ENCODE results near the gene GUCD1. TPM values are rescaled to one million over a fixed set of nuclear protein-coding genes. Genes with fewer than 3 reads are reported as not detected.

The GUCD1 gene
- total RNA-seq, 1 experiment from 2014 or later = 144 TPM

GRCh38 chr22:24518771-24519485 lies 36.0 kb downstream of the GUCD1 start:
- Histone ChIP-seq H3K9me3 (ENCODE audit: low read length) (no peaks in the 10 kb centered on the region), H3K27me3 (ENCODE audit: low read length) (no peaks in the 10 kb centered on the region), H3K4me2 (ENCODE audit: low read depth, low read length, poor library complexity, severe bottlenecking) (peak overlapping the region; percentile 31), H3K4me3 (ENCODE audit: low read length) (no peak overlapping the region), H3K27ac (ENCODE audit: low read length) (no peak overlapping the region), H4K20me1 (ENCODE audit: insufficient read depth, low read depth, low read length) (no peaks in the 10 kb centered on the region), H3K36me3 (ENCODE audit: insufficient read depth, low read length) (no peaks in the 10 kb centered on the region), H3K9me2 (replicated peaks; ENCODE audit: insufficient read depth, low read length) (no peaks in the 10 kb centered on the region), H3K4me1 (ENCODE audit: low read length) (peaks cover 65% of the 10 kb centered on the region), H3K79me2 (ENCODE audit: low read length) (no peaks in the 10 kb centered on the region), H2AFZ (ENCODE audit: low read length) (no peak overlapping the region), H3K9ac (ENCODE audit: low read length) (peak overlapping the region; percentile 21; the same call in 1 of the 2 replicates)
- no peak for DNase-seq

- DNase-seq = no peak
- Histone ChIP-seq H3K4me1 (ENCODE audit: low read length) (peaks cover 63% of the 10 kb centered on the region), H3K9ac (ENCODE audit: low read length) (no peak overlapping the region), H3K4me2 (ENCODE audit: low read depth, low read length, poor library complexity, severe bottlenecking) (no peak overlapping the region), H4K20me1 (ENCODE audit: insufficient read depth, low read depth, low read length) (no peaks in the 10 kb centered on the region), H3K27ac (ENCODE audit: low read length) (no peak overlapping the region), H2AFZ (ENCODE audit: low read length) (no peak overlapping the region), H3K36me3 (ENCODE audit: insufficient read depth, low read length) (no peaks in the 10 kb centered on the region), H3K9me2 (replicated peaks; ENCODE audit: insufficient read depth, low read length) (no peaks in the 10 kb centered on the region), H3K27me3 (ENCODE audit: low read length) (no peaks in the 10 kb centered on the region), H3K4me3 (ENCODE audit: low read length) (no peak overlapping the region), H3K9me3 (ENCODE audit: low read length) (no peaks in the 10 kb centered on the region), H3K79me2 (ENCODE audit: low read length) (no peaks in the 10 kb centered on the region)
Measured at GRCh38 chr22:24518228-24518627, 36.7 kb downstream of the GUCD1 start.

- Histone ChIP-seq H3K9me3 (ENCODE audit: low read length) (no peaks in the 10 kb centered on the region), H3K9me2 (replicated peaks; ENCODE audit: insufficient read depth, low read length) (no peaks in the 10 kb centered on the region), H2AFZ (ENCODE audit: low read length) (no peak overlapping the region), H3K4me1 (ENCODE audit: low read length) (peaks cover 66% of the 10 kb centered on the region), H3K79me2 (ENCODE audit: low read length) (no peaks in the 10 kb centered on the region), H3K36me3 (ENCODE audit: insufficient read depth, low read length) (no peaks in the 10 kb centered on the region), H3K27ac (ENCODE audit: low read length) (no peak overlapping the region), H4K20me1 (ENCODE audit: insufficient read depth, low read depth, low read length) (no peaks in the 10 kb centered on the region), H3K9ac (ENCODE audit: low read length) (no peak overlapping the region), H3K27me3 (ENCODE audit: low read length) (no peaks in the 10 kb centered on the region), H3K4me2 (ENCODE audit: low read depth, low read length, poor library complexity, severe bottlenecking) (no peak overlapping the region), H3K4me3 (ENCODE audit: low read length) (no peak overlapping the region)
- DNase-seq = no peak
Measured at GRCh38 chr22:24517446-24517845, 37.5 kb downstream of the GUCD1 start.

- Histone ChIP-seq H3K4me2 (ENCODE audit: low read depth, low read length, poor library complexity, severe bottlenecking) (peak overlapping the region; percentile 30), H4K20me1 (ENCODE audit: insufficient read depth, low read depth, low read length) (no peaks in the 10 kb centered on the region), H3K9ac (ENCODE audit: low read length) (no peak overlapping the region), H2AFZ (ENCODE audit: low read length) (no peak overlapping the region), H3K4me3 (ENCODE audit: low read length) (no peak overlapping the region), H3K36me3 (ENCODE audit: insufficient read depth, low read length) (no peaks in the 10 kb centered on the region), H3K79me2 (ENCODE audit: low read length) (no peaks in the 10 kb centered on the region), H3K9me2 (replicated peaks; ENCODE audit: insufficient read depth, low read length) (no peaks in the 10 kb centered on the region), H3K9me3 (ENCODE audit: low read length) (no peaks in the 10 kb centered on the region), H3K4me1 (ENCODE audit: low read length) (peaks cover 67% of the 10 kb centered on the region), H3K27me3 (ENCODE audit: low read length) (no peaks in the 10 kb centered on the region), H3K27ac (ENCODE audit: low read length) (no peak overlapping the region)
- no peak for DNase-seq
Measured at GRCh38 chr22:24516301-24516737, 38.6 kb downstream of the GUCD1 start.

- Histone ChIP-seq H3K4me2 (ENCODE audit: low read depth, low read length, poor library complexity, severe bottlenecking) (no peak overlapping the region), H3K9me3 (ENCODE audit: low read length) (no peaks in the 10 kb centered on the region), H2AFZ (ENCODE audit: low read length) (no peak overlapping the region), H4K20me1 (ENCODE audit: insufficient read depth, low read depth, low read length) (no peaks in the 10 kb centered on the region), H3K79me2 (ENCODE audit: low read length) (no peaks in the 10 kb centered on the region), H3K9me2 (replicated peaks; ENCODE audit: insufficient read depth, low read length) (no peaks in the 10 kb centered on the region), H3K36me3 (ENCODE audit: insufficient read depth, low read length) (no peaks in the 10 kb centered on the region), H3K4me3 (ENCODE audit: low read length) (no peak overlapping the region), H3K9ac (ENCODE audit: low read length) (no peak overlapping the region), H3K4me1 (ENCODE audit: low read length) (peaks cover 74% of the 10 kb centered on the region), H3K27me3 (ENCODE audit: low read length) (no peaks in the 10 kb centered on the region), H3K27ac (ENCODE audit: low read length) (no peak overlapping the region)
- DNase-seq = no peak
Measured at GRCh38 chr22:24515027-24515338, 40.0 kb downstream of the GUCD1 start.

- Histone ChIP-seq H3K9me2 (replicated peaks; ENCODE audit: insufficient read depth, low read length) (no peaks in the 10 kb centered on the region), H3K4me1 (ENCODE audit: low read length) (peaks cover 75% of the 10 kb centered on the region), H3K9me3 (ENCODE audit: low read length) (no peaks in the 10 kb centered on the region), H3K79me2 (ENCODE audit: low read length) (no peaks in the 10 kb centered on the region), H4K20me1 (ENCODE audit: insufficient read depth, low read depth, low read length) (no peaks in the 10 kb centered on the region), H3K4me2 (ENCODE audit: low read depth, low read length, poor library complexity, severe bottlenecking) (no peak overlapping the region), H3K27me3 (ENCODE audit: low read length) (no peaks in the 10 kb centered on the region), H3K36me3 (ENCODE audit: insufficient read depth, low read length) (no peaks in the 10 kb centered on the region), H3K27ac (ENCODE audit: low read length) (no peak overlapping the region), H3K9ac (ENCODE audit: low read length) (no peak overlapping the region), H3K4me3 (ENCODE audit: low read length) (no peak overlapping the region), H2AFZ (ENCODE audit: low read length) (no peak overlapping the region)
- no peak for DNase-seq
Measured at GRCh38 chr22:24514241-24515026, 40.5 kb downstream of the GUCD1 start.

GRCh38 chr22:24513378-24514240 lies 41.3 kb downstream of the GUCD1 start:
- Histone ChIP-seq H3K27me3 (ENCODE audit: low read length) (no peaks in the 10 kb centered on the region), H3K27ac (ENCODE audit: low read length) (no peak overlapping the region), H3K36me3 (ENCODE audit: insufficient read depth, low read length) (no peaks in the 10 kb centered on the region), H3K9me2 (replicated peaks; ENCODE audit: insufficient read depth, low read length) (no peaks in the 10 kb centered on the region), H3K4me1 (ENCODE audit: low read length) (peaks cover 75% of the 10 kb centered on the region), H3K9ac (ENCODE audit: low read length) (no peak overlapping the region), H2AFZ (ENCODE audit: low read length) (no peak overlapping the region), H3K4me3 (ENCODE audit: low read length) (no peak overlapping the region), H4K20me1 (ENCODE audit: insufficient read depth, low read depth, low read length) (no peaks in the 10 kb centered on the region), H3K4me2 (ENCODE audit: low read depth, low read length, poor library complexity, severe bottlenecking) (no peak overlapping the region), H3K9me3 (ENCODE audit: low read length) (no peaks in the 10 kb centered on the region), H3K79me2 (ENCODE audit: low read length) (no peaks in the 10 kb centered on the region)
- DNase-seq = no peak

- H3K9me2 ChIP-seq (replicated peaks; ENCODE audit: insufficient read depth, low read length) = no peaks in the 10 kb centered on the region
- H3K27me3 ChIP-seq (ENCODE audit: low read length) = no peaks in the 10 kb centered on the region
- H3K9me3 ChIP-seq (ENCODE audit: low read length) = no peaks in the 10 kb centered on the region
- DNase-seq = peak; percentile 64
- H2AFZ ChIP-seq (ENCODE audit: low read length) = no peak overlapping the region
- no peak overlapping the region for H3K4me3 ChIP-seq (ENCODE audit: low read length)
- H4K20me1 ChIP-seq (ENCODE audit: insufficient read depth, low read depth, low read length) = no peaks in the 10 kb centered on the region
- no peaks in the 10 kb centered on the region for H3K36me3 ChIP-seq (ENCODE audit: insufficient read depth, low read length)
- peaks cover 83% of the 10 kb centered on the region for H3K4me1 ChIP-seq (ENCODE audit: low read length)
- H3K4me2 ChIP-seq (ENCODE audit: low read depth, low read length, poor library complexity, severe bottlenecking) = peak overlapping the region; percentile 68
- H3K79me2 ChIP-seq (ENCODE audit: low read length) = no peaks in the 10 kb centered on the region
- peak overlapping the region; percentile 94 for H3K27ac ChIP-seq (ENCODE audit: low read length)
- peak overlapping the region; percentile 29; the same call in 1 of the 2 replicates for H3K9ac ChIP-seq (ENCODE audit: low read length)
Measured at GRCh38 chr22:24512043-24512442, 42.9 kb downstream of the GUCD1 start.

Data from Karpas-422 (cell line).